HepG2 (cell line): ENCODE results near the gene MX2. TPM values are rescaled to one million over a fixed set of nuclear protein-coding genes. Genes with fewer than 3 reads are reported as not detected.
A peak's percentile ranks its signal among the peaks of the same experiment; 100 is the strongest.

ENCODE experiments used
- E2F2 ChIP-seq: sonication (generic); formaldehyde crosslinking; IDR thresholded peaks from 2 replicates; pipeline ENCODE4 v1.4.0; 2020; ENCODE audit warnings: missing genetic modification reagents, borderline replicate concordance
- IKZF5 ChIP-seq: IDR thresholded peaks from 2 replicates; pipeline ENCODE4 v1.6.1; 2018; ENCODE audit warnings: missing genetic modification reagents, mild to moderate bottlenecking, missing compliant biosample characterization
- MAX ChIP-seq: IDR thresholded peaks from 2 replicates; pipeline ENCODE4 v1.6.1; 2012; ENCODE audit warnings: inconsistent platforms
- MED8 ChIP-seq: sonication (generic); formaldehyde crosslinking; IDR thresholded peaks from 2 replicates; pipeline ENCODE4 v1.8.1; 2023; ENCODE audit warnings: mild to moderate bottlenecking, missing genetic modification reagents; ENCODE audit not compliant: insufficient replicate concordance
- NBN ChIP-seq: fragments of 450-650 bp; conservative IDR thresholded peaks from 2 replicates; pipeline ENCODE4 v1.6.1; 2017
- RERE ChIP-seq: IDR thresholded peaks from 2 replicates; pipeline ENCODE4 v1.6.1; 2016; ENCODE audit warnings: low read depth, missing genetic modification reagents, missing compliant biosample characterization
- SKIL ChIP-seq: sonication (generic); formaldehyde crosslinking; IDR thresholded peaks from 2 replicates; pipeline ENCODE4 v1.8.0; 2022; ENCODE audit warnings: missing genetic modification reagents, mild to moderate bottlenecking, moderate library complexity, borderline replicate concordance
- SPEN ChIP-seq: sonication (generic); formaldehyde crosslinking; IDR thresholded peaks from 2 replicates; pipeline ENCODE4 v1.5.1; 2020; ENCODE audit warnings: low read depth, mild to moderate bottlenecking, missing genetic modification reagents
- ZNF275 ChIP-seq: sonication (generic); formaldehyde crosslinking; IDR thresholded peaks from 2 replicates; pipeline ENCODE4 v1.8.0; 2022; ENCODE audit warnings: missing genetic modification reagents, mild to moderate bottlenecking, inconsistent platforms, borderline replicate concordance
- ZNF292 ChIP-seq: sonication (generic); formaldehyde crosslinking; IDR thresholded peaks from 2 replicates; pipeline ENCODE4 v1.8.1; 2022; ENCODE audit warnings: mild to moderate bottlenecking, low read depth, missing genetic modification reagents, borderline replicate concordance
- ZNF576 ChIP-seq: sonication (generic); formaldehyde crosslinking; IDR thresholded peaks from 2 replicates; pipeline ENCODE4 v1.4.0; 2020; ENCODE audit warnings: mild to moderate bottlenecking, missing genetic modification reagents
- ZNF660 ChIP-seq: sonication (generic); formaldehyde crosslinking; IDR thresholded peaks from 2 replicates; pipeline ENCODE4 v1.5.1; 2020; ENCODE audit warnings: mild to moderate bottlenecking, low read depth, missing genetic modification reagents, borderline replicate concordance
- ZNF839 ChIP-seq: sonication (generic); formaldehyde crosslinking; IDR thresholded peaks from 2 replicates; pipeline ENCODE4 v1.4.0; 2020; ENCODE audit warnings: missing genetic modification reagents, mild to moderate bottlenecking, borderline replicate concordance
- polyA plus RNA-seq, 8 experiments: library from polyadenylated mRNA; depleted of rRNA in 3 of 8; stranded (reverse) in 7 of 8; unstranded in 1 of 8; fragments of >200 nt; fragmentation: Illumina TruSeq in 4 of 8; extraction: Trizol in 4 of 8; gene quantifications; 2 replicates each; pipeline versions ENCODE4 v1.2.1 to v1.2.3, GENCODE V29; 2011 to 2016; ENCODE audit warnings: low read depth in 4 of 8, missing spikeins in 1 of 8, mixed read lengths in 1 of 8; ENCODE audit not compliant: insufficient read depth in 1 of 8
- total RNA-seq, 5 experiments: library from RNA; depleted of rRNA; stranded (reverse); fragments of >200 nt; fragmentation: Illumina TruSeq; extraction: Trizol; gene quantifications; 2 replicates each; pipeline ENCODE4 v1.2.3, GENCODE V29; 2016; ENCODE audit warnings: low read depth in 1 of 5

Gene MX2
- total and polyA plus RNA-seq, 2 of the 13 experiments (the other 11 are each of a cell fraction or from before 2014, with no cell fraction given): 24.0 to 35.7 TPM

GRCh38 chr21:41369105-41369919 is 7.5 kb downstream of the MX2 start (continued):
- TF ChIP-seq RERE (CRISPR knock-in tag): no peak
- 0 out of 2 replicates have a peak, but pooled peaks have one; percentile 39 for TF ChIP-seq SPEN (CRISPR knock-in tag)
- TF ChIP-seq MED8: no peak
- no peak for TF ChIP-seq E2F2 (CRISPR knock-in tag)
- no peak for TF ChIP-seq ZNF660 (CRISPR knock-in tag)
- TF ChIP-seq NBN: no peak
- peak; percentile 18; the same call in 1 of the 2 replicates for TF ChIP-seq MAX
- no peak for TF ChIP-seq ZNF839 (CRISPR knock-in tag)
- no peak for TF ChIP-seq SKIL
- TF ChIP-seq ZNF292: no peak
- no peak for TF ChIP-seq ZNF576 (CRISPR knock-in tag)
- no peak for TF ChIP-seq IKZF5 (CRISPR knock-in tag)
- no peak for TF ChIP-seq ZNF275 (CRISPR knock-in tag)
